GM21529 (cell line): ENCODE measurements around the gene RTN4IP1.
"Not testable (repeated sequence)": the region's sequence is repeated elsewhere in the genome, so short reads cannot be mapped to it uniquely, and the experiment has no call there.

Source experiments
- ATAC-seq: cut with Tn5 transposase; IDR thresholded peaks from one replicate; pipeline ENCODE4 v1.9.1; 2021; ENCODE audit not compliant: unreplicated experiment

RTN4IP1 gene

DNA sequence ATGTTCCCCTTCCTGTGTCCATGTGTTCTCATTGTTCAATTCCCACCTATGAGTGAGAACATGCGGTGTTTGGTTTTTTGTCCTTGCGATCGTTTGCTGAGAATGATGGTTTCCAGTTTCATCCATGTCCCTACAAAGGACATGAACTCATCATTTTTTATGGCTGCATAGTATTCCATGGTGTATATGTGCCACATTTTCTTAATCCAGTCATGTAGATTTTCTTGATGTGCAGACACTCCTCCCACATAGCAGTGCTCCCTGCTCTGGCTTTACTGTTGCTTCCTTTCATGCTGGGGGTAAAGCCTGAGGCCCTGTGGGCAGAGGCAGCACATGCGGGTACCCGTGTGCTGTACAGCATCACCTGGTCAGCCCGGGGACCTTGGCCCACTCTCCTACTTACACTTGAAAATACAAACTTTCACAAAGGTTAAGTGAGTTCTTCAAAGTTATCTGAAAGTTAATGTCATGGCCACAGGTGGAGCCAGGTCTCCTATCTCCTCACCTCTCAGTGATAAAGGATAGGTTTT, 80.3 kb downstream of the RTN4IP1 start:
- ATAC-seq = not testable (repeated sequence)

DNA sequence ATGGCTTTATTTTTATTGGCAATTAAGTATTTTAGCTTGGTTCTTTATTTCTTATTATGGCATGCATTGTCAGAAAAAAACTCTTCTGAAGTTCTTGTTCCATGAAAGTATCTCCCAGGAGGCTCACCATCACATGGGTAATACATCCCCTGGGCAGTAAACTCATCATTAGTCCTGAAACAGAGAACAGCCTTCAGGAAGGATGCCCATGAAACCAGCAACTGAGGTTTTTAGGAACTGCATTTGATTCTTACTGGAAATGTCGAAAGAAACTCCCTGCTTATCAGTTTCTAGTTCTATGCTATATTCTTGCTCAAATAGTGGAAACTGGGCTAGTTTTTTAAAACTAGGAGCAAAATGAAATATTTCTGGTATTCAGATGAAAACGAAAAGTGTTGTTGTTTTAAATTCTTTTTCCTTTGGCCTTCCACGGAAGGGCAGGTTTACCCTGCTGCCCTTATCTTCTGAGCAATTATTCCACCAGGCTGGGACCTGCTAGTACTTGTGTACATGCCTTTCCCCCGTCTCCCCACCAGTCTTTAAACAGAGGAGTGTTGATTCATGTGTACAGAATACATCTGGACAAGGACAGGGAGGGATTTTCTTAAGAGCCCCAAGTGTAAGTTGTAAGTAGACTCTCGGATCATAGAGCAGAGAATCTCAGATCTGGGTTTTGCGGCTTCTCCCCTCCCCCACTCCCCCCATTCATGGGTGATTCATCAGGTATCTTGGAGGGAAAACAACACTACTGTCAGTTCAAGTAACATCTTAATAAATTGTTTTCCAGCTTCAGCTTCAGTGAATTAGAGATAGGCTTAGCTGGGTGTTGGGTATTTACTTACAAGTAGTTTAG, 81.5 kb downstream of the RTN4IP1 start:
- no peak for ATAC-seq

GRCh38 chr6:106546691-106547414, 82.4 kb downstream of the RTN4IP1 start:
- no peak for ATAC-seq

DNA sequence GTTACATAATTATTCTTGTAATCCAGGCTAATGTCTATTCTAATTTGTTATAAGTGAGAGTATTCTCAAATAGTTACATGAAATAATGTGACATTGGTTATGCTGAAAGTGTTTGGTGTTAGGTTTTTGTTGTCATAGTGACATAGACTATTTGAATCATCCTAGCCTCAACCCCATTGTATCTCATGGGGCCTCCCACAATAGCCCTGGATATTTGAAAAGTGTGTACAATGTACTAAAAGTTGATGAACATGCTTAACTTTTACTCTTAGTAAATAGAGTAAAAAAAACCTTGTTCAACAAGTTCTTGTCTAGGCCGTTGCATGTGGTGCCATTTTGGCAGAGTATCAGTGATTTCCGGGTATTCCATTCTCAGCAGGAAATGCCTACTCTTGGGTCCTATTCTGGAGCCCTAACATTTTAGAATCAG, 83.0 kb downstream of the RTN4IP1 start:
- no peak for ATAC-seq

DNA sequence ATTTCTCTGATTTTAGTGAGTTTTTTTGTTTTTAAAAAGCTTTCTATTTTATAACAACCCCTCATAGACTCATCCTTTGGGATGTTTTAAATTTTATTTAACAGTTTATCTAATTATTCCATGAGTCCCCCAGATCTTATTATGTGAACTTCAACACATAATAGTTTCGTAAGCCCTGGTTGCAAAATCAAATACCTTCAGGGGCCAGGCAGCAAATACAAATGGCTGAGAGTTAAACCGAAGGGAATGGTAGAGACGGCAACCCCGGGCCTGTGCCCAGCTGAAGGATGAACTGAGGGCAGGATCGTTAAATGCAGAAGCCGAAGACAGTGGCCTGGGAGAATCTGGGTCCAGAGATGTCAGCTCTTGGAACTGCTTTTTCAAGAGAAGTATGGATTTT, 88.4 kb downstream of the RTN4IP1 start:
- ATAC-seq = no peak

- no peak for ATAC-seq
These were observed 88.9 kb downstream of the RTN4IP1 start for GRCh38 chr6:106540432-106540831.

DNA sequence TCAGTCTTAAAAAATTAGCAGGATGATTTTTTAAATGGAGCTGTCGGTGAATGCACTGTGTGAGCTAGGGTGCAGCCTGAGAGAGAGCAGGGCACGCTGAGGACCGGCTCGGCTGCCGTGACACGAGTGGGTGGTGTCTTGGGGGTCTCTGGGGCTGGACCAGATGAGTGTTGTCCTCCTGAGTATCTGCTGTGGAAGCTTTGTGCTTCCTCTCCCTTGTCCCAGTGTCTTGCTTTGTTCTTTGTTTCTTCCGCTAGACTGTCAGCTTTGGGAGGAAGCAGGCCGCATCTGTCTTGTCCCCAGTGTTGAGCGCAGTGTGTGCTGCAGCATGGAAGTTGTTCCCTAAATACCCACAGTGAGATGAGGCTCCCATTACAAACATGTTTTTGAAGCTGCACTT, 89.4 kb downstream of the RTN4IP1 start:
- no peak for ATAC-seq

GRCh38 chr6:106538145-106538544, 91.2 kb downstream of the RTN4IP1 start:
- no peak for ATAC-seq

- ATAC-seq = no peak
These were observed 91.6 kb downstream of the RTN4IP1 start for GRCh38 chr6:106537662-106538061.

DNA sequence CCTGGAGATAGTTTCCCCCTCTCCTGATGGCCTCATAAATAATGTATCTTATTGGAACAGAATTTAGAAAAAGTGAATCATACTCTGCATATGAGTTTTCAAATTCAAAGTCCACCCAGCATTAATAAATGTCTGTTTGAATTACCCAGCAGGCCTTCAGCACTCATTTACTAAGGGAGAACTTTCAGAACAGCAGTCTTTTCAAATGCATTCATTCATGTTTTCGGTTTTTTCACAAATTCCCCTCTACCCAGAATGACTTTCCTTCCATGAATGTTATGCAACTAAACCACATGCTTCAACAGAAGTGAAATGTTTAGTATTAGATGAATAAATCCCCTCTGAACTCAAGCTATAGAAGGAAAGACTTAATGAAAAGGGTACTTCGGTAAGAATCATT, 92.4 kb downstream of the RTN4IP1 start:
- ATAC-seq = no peak

- ATAC-seq = no peak
These were observed 92.9 kb downstream of the RTN4IP1 start for GRCh38 chr6:106536357-106536756.

GRCh38 chr6:106535012-106535411, 94.3 kb downstream of the RTN4IP1 start:
- no peak for ATAC-seq

GRCh38 chr6:106534564-106534982, 94.7 kb downstream of the RTN4IP1 start:
- ATAC-seq = no peak

DNA sequence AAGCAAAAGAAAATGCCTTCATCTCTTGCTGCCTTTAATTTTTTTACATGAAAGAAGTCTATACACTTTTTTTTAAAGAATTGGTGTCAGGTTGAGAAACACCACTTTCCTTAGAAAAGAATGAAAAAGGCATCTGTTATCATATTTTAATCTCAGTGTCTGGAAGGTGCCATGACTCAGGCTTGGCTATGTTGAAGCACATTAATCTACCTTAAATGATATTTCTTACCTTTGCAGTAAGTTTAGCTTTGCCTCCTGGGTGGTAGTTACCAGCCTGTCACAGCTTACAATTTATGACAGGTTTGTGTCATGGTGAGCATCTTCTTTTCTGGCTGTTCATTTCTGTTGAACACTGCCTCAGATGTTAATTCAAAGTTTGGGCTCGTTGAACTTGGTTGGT, 95.3 kb downstream of the RTN4IP1 start:
- no peak for ATAC-seq

DNA sequence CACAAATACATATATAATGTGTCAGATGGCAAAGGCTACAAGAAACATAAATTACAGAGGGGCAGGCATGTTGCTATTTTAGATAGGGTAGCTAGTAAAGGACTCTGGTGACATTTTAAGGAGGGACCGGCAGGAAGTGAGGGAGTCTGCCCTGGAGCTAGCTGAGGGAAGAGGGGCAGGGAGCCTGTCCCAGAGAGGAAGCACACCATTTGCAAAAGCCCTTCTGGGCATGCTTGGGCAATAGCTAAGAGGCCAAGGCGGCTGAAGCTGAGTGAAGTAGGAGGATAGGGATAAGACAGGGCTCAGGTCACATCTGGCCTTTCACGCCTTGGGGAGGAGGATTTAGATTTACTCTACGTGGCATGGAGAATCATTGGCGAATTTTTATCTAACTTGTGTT, 96.2 kb downstream of the RTN4IP1 start:
- no peak for ATAC-seq

DNA sequence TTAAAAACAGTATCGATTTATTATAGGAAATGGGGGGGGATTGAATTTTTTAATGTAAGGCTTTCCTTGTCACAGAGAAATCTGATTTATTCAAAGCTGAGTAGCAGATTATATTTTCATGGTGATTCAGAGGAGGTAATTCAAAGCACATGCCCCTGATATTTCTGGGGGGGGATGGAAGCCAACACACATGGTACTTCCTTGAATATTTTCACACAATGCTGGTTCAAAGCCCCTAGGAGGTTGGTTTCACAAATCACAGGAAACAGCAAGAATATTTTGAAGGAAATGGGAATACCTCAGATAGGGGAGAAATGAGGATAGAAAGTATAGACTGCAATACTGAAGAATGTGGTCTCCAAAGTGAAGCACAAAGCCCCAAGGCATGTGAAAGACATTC, 98.8 kb downstream of the RTN4IP1 start:
- no peak for ATAC-seq

- ATAC-seq = no peak
These were observed 99.3 kb downstream of the RTN4IP1 start for GRCh38 chr6:106530026-106530425.

DNA sequence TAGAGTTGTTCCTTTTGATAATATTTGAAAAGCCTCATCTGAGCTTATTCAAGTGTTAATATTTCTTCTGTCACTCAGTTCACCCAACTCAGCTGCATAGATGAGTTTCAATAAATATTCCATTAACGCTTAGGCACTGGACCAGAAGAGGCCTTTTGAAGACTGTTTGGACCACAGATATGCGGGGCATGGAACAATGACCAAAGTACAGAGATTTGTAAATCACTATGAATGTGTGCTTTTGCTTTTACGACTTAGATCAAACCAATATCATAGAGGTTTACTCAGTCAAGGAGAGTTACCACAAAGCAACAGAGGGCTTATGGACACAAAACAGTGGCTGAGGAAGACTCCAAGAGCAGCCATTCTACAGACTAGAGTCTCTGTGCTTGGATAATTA, 99.9 kb downstream of the RTN4IP1 start:
- ATAC-seq = no peak

DNA sequence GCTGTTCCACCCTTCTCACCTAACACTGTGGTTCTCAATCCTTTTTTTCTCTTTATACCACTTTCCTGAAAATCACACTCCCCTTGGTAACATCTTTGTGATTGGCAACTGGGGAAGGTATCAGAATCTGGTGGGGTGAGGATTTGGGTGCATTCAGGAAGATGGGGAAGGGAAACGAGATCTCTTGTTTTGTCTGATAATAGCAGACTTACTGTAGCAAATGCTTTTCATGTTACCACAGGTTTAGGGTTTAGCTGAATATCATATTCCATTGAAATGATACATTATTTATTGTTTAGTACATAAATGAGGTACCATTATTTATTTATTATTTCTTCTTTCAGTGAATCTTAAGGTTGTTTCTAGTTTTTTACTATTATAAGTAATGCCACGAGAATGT, 100.8 kb downstream of the RTN4IP1 start:
- no peak for ATAC-seq

DNA sequence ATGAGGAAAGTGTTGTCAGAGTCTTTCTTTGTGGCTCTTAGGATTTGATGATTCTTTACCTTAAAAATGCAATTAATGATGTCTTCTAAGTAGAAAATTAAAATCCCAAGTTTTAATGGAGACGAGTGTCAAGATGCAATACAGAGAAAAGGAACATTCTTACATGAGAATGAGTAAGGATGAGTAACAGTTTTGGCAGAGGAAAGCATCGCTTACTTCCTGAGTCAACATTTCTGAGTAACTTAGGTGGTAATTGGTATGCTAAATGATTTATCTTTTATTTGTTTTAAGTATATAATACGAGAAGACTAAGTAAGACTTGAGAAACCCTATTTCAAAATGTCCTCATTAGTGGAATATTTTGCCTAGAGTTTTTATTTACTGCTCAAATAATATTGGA, 101.3 kb downstream of the RTN4IP1 start:
- ATAC-seq = no peak

DNA sequence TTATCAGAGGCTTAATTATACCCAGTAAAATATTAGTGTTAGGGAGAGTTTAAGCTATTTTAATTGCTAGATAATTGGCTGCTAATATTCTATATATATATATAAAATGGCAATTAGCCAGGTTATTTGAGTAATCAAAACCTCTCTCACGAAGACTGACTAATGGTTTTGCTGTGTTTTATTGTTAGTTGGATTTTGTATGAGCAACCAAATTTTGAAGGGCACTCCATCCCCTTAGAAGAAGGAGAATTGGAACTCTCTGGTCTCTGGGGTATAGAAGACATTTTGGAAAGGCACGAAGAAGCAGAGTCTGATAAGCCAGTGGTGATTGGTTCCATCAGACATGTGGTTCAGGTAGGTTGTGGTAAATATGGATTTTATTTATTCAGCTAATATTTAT, 102.2 kb downstream of the RTN4IP1 start:
- ATAC-seq = no peak

- ATAC-seq = no peak
These were observed 103.4 kb downstream of the RTN4IP1 start for GRCh38 chr6:106525882-106526275.
